GM19043 (cell line): Measurements from ENCODE around the gene RPS6KL1.

Experiments used
- ATAC-seq: cut with Tn5 transposase; IDR thresholded peaks from one replicate; pipeline ENCODE4 v1.9.1; 2021; ENCODE audit warnings: low read depth; ENCODE audit not compliant: unreplicated experiment

RPS6KL1 gene, protein sequence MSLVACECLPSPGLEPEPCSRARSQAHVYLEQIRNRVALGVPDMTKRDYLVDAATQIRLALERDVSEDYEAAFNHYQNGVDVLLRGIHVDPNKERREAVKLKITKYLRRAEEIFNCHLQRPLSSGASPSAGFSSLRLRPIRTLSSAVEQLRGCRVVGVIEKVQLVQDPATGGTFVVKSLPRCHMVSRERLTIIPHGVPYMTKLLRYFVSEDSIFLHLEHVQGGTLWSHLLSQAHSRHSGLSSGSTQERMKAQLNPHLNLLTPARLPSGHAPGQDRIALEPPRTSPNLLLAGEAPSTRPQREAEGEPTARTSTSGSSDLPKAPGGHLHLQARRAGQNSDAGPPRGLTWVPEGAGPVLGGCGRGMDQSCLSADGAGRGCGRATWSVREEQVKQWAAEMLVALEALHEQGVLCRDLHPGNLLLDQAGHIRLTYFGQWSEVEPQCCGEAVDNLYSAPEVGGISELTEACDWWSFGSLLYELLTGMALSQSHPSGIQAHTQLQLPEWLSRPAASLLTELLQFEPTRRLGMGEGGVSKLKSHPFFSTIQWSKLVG

DNA sequence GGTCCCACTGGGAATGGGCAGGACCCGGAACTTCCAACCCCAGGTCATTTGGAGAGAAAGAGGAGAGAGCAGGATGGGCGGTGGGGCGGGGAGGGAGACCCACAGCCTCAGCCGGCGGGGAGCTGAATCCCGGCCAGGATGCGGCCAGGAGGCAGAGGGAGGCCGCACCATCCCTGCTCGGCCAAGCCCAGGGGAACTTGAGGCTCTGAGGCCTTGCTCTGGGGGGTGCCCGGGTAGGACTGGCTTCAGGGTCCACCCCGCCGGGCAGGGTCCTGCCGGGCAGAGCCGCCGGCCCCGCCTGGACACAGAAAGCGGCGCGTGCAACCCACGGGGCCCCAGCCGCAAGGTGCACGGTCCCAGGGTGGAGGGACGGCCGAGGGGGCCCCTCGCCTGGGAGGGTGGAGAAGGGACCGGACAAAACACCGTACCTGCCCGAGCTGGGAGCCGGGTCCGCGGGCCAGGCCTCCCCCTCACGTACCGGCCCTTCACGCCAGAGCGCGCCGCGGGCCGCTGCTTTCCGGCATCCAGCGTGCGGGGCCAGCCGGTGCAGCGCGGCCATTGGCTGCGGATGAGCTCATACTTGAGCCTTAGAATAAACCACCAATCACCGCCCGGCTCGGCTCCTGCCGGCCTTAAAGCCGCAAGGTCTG is at the start of gene RPS6KL1:
Gene RPS6KL1, minus strand, starts transcription at position 509 of the 650 bp plus-strand sequence. CDS start 1,719 bp downstream, outside the sequence.
- peak; percentile 97 for ATAC-seq

DNA sequence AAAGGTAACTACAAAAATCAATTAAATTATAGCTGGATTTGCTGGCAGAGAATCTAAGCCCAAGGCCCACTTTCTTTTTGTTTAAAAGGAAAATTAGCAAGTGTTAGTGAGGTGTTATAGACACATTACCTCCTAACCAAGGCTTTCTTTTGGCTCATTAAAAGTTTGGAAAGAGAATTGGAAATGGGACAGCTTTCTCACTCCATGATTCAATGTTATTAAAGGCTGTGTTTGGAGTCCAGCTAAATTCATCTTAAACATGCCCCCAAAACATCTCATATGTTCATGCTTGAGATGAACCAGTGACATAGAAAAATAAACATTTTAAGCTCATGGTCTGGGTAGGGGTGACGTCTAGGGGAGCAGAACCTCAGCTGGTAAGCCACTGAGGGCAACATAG is 45.8 kb upstream of the RPS6KL1 start:
- no peak for ATAC-seq

DNA sequence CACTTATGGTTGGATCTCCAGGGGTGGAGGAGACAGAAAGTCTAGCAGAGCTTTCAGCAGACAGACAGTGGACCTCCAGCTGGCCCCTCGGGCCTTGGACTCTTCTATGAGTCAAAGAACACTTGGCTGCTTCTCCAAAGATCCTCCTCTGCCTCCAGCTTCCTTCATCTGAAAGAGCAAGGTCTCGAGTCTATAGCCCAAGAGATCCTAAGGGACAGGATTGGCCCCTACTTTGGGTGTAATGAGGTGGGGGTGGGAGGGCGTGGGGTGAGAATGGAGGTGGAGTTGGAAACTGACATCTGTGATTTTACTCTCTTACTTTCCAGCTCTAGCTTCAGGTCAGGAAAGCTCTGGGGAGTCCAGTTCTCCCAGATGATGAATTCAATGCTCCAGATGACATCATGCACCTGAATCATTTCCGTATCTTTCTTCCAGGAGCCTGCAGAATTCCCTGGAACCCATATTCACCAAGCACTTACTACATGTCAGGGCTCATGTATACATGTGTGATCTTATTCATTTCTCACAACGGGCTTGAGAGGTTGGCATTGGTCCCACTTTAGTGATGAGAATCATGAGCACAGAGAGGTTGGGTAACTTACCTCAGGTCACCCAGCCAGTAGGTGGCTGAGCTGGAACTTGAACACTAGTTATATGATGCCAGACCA is 42.6 kb upstream of the RPS6KL1 start:
- no peak for ATAC-seq

DNA sequence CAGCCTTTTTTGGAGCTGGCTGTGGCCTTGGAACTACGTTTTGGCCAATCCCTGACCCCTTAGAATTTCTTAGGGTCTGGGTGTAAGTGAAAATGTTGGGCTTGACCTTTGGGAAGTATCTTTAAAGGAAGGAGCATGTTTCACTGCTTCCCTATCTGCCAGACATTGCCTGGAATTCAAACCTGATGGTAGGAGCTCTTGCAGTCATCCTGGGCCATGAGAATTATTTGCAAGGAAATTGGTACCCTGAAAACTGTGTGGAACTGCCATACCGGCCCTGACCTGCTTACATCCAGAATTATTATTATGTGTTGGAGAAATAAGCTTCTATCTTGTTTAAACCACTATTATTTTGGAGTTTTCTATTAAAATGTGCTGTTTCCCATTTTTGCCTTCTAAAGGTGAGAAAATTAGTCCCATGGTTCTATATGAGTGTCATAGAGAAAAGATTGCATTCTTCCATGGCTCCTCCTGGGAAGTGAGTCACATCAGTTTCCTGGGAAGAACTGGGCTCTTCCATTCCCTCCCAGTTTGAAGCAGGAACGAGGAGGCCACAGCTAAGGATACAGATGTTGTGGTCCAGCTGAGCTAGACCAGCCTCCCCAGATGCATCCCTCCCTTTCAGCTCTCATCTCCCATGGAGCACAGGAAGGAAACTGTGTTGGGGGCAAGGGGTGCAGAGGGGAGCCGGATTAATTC is 41.9 kb upstream of the RPS6KL1 start:
- no peak for ATAC-seq

DNA sequence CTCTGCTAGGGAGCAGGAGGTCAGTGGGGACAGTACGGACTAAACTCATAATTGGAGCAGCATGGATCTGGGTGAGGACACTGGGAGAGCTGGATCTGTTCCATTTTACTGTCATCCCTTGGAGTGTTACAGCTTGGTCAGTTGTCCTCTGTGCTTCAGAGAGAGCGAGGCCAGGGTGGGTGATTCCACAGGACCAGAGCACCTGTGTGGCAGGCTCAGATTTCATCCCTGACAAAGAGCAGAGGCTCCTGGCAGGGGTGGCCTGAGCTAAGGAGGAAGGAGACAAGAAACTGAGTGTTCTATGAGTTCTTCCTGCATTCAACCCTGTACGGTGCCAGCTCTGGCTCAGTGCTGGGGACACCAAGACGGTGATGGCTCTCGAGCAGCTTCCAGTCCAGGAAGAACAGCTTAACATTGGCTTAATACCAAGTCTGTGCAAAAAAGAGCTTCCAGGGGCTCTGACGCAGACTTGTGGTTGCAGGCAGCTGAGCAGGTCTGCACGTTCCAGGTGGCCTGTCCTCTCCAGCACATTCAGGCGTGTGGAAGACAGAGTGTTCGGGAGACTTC is 40.7 kb upstream of the RPS6KL1 start:
- ATAC-seq, result no peak

DNA sequence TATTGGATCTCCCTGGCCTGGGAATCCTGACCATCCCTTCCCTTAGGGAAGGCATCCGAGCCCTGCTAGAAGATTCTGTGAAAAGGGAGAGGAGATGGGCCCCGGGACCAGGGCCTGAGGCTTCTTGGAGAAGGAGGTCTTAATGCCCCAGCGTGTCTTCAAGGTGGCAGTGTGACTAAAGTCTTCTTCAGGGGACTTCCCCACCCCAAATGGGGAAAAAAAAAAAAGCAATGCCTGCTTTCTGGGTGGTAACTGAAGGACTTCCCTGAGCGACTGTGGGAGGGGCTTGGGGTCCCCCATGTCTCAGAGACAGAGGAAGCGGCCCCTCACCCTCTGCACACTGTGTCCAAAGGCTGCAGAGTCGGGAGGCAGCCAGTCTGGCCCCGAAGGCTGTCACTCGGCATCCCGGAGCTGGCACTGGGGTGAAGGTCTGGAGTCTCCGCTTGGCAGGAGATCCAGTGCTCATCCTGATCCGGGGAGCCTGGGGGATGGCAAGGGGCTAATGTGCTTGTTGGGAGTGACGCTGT is 40.2 kb upstream of the RPS6KL1 start:
- no peak for ATAC-seq

DNA sequence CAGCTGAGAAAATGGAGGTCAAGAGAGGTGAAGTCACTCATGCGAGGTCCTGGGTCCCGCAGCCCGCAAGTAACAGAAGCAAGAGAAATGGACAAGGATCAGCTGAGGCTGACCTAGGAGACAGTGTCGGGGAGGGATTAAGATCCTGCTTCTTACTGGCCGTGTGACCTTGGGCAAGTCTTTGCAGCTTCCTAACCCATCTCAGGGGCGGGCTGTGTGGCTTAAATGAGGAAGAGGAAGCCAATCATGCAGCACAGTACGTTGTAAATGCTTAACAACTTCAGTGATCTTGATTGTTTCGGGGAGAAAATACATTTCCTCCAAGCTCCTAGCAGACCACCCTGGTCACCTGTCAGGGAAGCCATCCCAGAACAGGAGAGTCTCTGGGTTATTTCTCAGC is 39.4 kb upstream of the RPS6KL1 start:
- no peak for ATAC-seq

DNA sequence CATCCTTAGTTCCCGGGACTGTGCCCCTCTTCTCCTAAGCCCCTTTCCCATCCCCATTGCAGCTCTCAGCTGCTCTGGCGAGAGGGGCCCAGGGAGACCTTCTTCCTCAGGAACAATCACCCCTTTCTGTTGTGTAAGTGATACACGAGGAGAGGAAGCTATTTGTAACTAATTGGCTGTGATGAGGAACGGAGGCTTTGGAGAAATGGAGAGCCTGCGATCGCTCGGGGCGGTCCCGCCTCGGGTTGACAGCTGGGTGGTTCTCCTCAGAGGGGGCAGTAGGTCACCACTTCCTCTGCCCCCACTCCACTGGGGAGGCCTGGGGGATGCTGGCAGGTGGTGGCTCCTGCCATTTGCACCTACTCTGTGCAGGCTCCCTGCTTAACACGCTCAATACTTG is 39.0 kb upstream of the RPS6KL1 start:
- no peak for ATAC-seq

DNA sequence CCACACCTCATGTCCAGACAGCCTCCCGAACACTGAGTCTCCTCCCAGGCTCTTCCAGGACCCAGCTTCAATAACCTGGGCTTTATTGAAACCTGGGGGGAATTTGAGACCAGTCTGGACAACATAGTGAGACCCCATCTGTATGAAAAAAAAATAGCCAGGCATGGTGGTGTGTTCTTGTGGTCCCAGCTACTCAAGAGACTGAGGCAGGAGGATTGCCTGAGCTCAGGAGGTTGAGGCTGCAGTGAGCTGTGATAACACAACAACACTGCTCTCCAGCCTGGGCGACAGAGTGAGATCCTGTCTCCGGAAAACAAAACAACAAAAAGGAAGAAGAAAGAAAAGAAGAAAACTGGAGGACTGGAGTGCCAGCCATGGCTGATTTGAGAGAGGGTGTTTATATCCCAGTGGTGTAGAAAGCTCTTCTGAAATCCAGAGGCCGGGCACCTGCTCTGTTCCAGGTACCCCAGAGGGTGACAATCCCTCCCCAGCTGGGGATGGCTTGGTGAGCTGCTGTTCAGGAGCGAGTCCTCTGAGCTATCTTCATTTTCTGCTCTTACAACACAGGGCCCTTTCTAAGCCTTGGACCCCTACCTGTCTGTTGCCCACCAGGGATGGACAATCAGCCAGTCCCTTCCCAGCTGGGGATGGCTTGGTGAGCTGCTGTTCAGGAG is 38.3 kb upstream of the RPS6KL1 start:
- no peak for ATAC-seq

DNA sequence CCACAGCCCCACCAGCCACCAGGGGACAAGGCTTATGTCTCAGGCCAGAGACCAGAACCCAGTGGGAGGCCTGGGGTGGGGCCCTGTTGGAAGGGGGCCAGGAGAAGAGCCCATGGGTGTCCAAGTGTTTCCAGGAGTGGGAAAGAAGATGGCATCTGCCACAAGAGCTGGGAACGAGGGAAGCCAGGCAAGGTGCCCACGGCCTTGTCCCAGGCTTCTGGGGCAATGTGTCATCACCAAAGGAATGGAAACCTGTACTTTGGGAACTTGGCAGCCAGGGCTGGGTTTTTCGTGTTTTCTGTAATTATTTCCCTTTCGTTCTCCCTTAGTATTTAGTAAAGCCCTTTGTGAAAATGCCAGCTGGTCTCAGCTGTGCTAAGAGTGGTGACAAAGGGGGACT is 37.7 kb upstream of the RPS6KL1 start:
- no peak for ATAC-seq

DNA sequence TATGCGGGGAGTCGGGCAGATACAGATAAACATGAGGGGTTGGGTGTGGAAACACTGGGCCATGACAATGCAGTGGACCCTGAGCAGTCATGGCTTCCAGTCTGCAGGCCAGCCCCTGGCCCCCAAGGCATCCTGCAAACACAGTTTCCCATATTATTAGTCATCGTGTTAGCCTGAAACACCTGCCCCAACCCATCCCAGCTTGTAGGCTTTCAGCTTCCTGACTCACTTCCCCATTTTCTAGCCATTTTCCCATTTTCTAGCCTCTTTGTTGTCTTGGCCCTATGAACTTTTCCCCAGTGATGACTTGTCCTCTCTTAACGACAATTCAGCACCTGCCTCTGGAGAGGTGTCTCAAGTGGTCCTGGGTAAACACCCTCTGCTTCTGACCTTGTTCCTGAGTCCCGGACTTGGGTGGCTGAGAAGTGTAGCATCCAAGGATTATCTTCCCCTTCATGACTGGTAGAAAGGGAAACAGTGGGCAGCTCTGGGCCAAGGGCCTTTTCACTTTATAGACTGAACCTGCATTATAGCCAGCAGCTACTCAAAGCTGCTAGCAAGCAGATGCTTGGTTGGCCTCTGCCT is 36.6 kb upstream of the RPS6KL1 start:
- ATAC-seq, result no peak

DNA sequence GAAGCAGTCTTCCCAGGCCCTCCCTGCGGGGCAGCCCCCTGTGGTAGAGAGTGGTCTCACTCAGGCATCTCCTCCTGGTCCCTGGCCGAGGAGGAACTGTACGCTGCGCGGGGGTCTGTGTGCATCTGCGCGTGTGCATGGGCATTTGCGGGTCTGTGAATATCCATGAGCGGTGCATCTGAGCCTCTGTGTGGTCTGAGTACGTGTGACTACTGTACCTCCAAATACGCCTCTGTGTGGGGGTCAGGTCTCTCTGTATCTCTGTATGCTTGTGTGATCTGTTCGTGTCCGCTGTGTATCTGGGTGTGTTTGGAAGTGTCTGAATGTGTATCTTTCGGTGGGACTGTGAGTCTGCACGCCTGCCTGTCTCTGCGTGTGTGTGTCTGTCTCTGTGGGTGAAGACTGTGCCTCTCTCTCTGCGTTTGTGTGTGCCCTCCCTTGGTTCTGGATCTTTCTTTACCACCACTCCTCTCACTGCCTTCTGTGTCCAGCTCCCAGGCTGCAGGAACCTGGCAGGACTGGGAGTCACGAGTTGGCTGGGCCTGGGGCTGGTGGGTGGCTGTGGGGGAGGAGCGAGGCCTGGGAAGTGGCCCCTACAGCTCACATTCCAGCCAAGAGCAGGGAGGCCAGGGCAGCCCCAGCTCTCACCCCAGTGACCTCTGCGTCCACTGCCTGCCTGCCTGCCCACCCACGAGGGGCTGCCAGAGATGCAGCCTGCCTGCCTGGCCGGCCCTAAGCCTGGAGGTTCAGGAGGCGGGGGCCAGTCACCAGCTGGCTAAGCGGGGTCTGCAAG is 33.4 kb upstream of the RPS6KL1 start:
- no peak for ATAC-seq

DNA sequence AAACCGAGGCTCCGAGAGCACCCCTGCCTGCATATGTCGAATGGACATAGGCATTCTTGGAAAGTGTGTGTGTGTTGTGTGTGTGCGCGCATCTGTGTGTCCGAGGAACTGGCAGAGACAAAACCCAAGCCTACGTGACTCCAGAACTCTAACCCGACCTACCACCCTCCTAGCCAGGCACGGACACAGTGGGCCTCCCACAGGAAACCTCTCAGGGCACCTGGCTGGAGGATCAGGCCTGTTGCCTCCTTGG is 32.9 kb upstream of the RPS6KL1 start:
- ATAC-seq, result no peak

DNA sequence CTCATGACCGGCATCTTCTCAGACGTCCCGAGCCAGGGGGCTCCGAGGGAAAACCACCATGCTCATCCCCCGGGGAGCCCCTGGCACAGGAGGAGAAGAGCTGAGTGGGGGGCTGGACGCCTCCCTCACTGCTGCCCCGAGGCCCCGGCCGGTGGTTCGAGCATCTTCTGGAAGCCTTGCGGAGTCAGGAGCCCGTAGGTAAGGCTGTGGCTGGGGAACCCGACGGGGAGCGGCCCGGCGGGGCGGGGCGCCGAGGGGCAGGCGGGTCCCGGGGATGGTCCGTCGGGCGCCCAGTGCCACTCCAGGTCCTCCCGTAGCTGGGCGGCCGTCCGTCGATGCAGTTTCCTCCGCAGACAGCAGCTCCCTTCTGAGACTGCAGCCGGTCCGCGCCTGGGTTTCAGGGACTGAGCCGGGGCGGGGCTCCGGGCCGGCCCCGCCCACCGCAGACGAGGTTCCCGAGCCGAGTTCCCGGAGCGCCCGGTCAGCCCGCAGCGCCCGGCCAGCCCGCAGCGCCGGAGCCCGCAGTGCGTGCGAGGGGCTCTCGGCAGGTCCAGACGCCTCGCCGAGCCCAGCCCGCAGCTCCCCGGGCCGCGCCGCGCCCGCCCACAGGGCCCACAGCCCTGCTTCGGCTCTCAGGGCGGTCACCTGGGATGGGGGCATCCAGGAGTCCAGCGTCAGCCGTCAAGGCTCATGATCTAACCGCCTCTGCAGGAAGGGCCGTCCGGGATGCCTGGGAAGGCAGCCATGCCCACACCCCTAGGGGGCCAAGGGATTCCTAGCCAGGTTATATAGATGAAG is 32.4 kb upstream of the RPS6KL1 start, which contains the start of gene PGF:
Gene PGF, minus strand, starts transcription at position 369 of the 798 bp plus-strand sequence. Its CDS starts 355 bp downstream, at position 14.
- no peak for ATAC-seq

DNA sequence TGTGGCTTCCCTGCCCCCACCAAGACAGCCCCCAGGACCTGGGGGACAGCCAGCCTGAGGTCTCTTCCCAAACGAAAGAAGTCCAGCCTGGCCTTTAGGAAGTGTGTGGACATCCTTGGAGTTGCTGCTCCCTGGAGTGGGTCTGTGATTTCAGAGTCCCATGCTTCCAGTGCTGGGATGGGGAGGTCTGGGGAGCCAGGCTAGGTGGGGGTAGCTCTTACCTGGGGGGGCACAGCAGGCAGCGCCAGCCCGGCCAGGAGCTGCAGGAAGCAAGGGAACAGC is 31.8 kb upstream of the RPS6KL1 start:
- ATAC-seq, result no peak

DNA sequence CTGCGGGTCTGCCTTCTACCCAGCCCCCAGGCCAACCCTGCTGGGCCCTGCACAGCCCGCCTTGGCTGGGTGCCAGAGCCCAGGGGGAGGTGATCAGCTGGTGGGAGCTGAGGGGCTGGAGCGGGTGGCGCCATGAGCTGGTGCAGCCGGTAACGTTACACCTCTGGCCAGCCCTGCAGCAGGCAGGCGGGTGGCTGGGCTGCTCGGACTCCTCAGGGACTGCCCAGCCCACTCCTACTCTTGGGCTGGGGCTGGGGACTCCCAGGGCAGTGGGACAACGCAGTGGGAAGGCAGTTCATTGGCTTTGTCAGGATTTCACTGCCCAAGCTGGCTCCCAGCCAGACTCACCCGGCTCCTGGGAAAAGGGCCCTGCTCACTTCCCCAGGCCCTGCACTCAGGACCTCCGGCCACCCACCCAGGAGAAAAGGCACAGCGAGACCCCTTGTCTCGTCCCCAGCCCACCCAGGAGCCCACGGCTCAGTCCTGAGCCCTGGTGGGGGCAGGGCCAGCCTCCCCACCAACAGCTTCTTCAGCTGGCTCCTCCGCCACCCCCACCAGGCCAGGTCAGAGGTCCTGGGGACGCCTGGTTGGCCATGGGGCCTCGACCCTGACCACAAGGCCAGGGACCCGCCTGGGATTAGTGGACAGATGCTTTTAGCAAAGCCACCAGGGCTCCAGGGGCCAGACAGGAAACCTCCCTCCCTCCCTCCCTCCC is 31.3 kb upstream of the RPS6KL1 start:
- ATAC-seq, result no peak

DNA sequence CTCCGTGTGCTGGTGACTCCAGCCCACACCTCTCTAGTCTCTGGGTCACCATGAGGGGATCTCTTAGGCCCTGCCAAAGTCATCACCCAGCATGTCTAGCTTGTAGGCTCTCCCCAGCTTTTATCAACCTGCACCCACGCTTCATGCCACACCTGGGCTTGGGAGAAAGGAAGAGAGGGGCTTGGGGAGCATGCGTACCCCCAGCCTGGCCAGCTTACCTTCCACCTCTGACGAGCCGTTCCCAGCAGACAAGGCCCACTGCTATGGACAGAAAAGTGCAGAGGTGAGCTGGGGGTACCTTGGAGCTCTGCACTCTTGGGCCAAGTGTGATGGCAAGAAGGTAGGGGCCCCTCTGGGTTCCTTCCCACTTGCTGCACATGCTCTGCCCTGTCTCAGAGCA is 30.6 kb upstream of the RPS6KL1 start:
- no peak for ATAC-seq
